CD4-positive, alpha-beta T cell (primary cell): Measurements from ENCODE around the gene DEFB121. TPM values are rescaled to one million over a fixed set of nuclear protein-coding genes. Genes with fewer than 3 reads are reported as not detected.

Experiments used
- ATAC-seq: fragments of 200-7000 bp; cut with Tn5 transposase; one replicate; pipeline ENCODE4 v1.10.0; 2022; ENCODE audit warnings: mild to moderate bottlenecking; ENCODE audit not compliant: poor library complexity
- CTCF ChIA-PET: fragments of 350-600 bp; sonication (Branson Sonifier 250); formaldehyde crosslinking; loops from one replicate; lab custom pipeline; 2021; ENCODE audit warnings: antibody characterized with exemption, inconsistent platforms; lab: Charles Lee
- POLR2A ChIA-PET: fragments of 350-600 bp; sonication (Branson Sonifier 250); formaldehyde crosslinking; loops from one replicate; lab custom pipeline; 2021; ENCODE audit warnings: antibody characterized with exemption, inconsistent platforms; lab: Charles Lee
- DNase-seq, 14 experiments: peaks; one replicate each; pipeline ENCODE4 v3.0.0-alpha.2; 2013 to 2020; ENCODE audit warnings: mixed read lengths in 2 of 14
- H3K27ac ChIP-seq, 2 donors: one replicate each; pipeline versions ENCODE4 v1.5.1 to v1.7.0; 2013; ENCODE audit warnings: low read length in 2 of 2, low read depth in 1 of 2, mild to moderate bottlenecking in 1 of 2
- H3K27me3 ChIP-seq, 2 experiments: 1 replicate in 1 of 2; 2 replicates in 1 of 2; pipeline versions ENCODE4 v1.6.1 to v1.7.0; 2013; ENCODE audit warnings: low read length in 2 of 2, control low read depth in 1 of 2, mild to moderate bottlenecking in 1 of 2, moderate library complexity in 1 of 2; ENCODE audit not compliant: insufficient read depth in 2 of 2, control insufficient read depth in 1 of 2
- H3K36me3 ChIP-seq: one replicate; pipeline ENCODE4 v1.6.1; 2013; ENCODE audit warnings: low read length, control low read depth; ENCODE audit not compliant: insufficient read depth
- H3K4me1 ChIP-seq: one replicate; pipeline ENCODE4 v1.6.1; 2013; ENCODE audit warnings: low read length, control low read depth; ENCODE audit not compliant: insufficient read depth
- H3K4me3 ChIP-seq: one replicate; pipeline ENCODE4 v1.5.1; 2013; ENCODE audit warnings: mild to moderate bottlenecking, low read length, moderate library complexity
- H3K9me3 ChIP-seq, 2 experiments: 1 replicate in 1 of 2; 2 replicates in 1 of 2; pipeline versions ENCODE4 v1.6.1 to v1.7.0; 2013; ENCODE audit warnings: low read length in 2 of 2, mild to moderate bottlenecking in 2 of 2, control low read depth in 1 of 2, moderate library complexity in 1 of 2; ENCODE audit not compliant: control insufficient read depth in 1 of 2, insufficient read depth in 1 of 2
- H3K27ac Mint-ChIP-seq: one replicate; pipeline ENCODE4 v1.8.0; 2020; ENCODE audit warnings: mixed read lengths
- H3K27me3 Mint-ChIP-seq: one replicate; pipeline ENCODE4 v1.8.0; 2021; ENCODE audit warnings: mixed read lengths
- H3K36me3 Mint-ChIP-seq: one replicate; pipeline ENCODE4 v1.8.0; 2021; ENCODE audit warnings: low read depth, mixed read lengths
- H3K4me1 Mint-ChIP-seq: one replicate; pipeline ENCODE4 v1.8.0; 2021; ENCODE audit warnings: low read depth, mixed read lengths
- H3K4me3 Mint-ChIP-seq: one replicate; pipeline ENCODE4 v1.8.0; 2020; ENCODE audit warnings: mild to moderate bottlenecking, mixed read lengths
- H3K9me3 Mint-ChIP-seq: one replicate; pipeline ENCODE4 v1.8.0; 2020; ENCODE audit warnings: mixed read lengths
- CTCF ChIP-seq: fragments of 200-600 bp; IDR thresholded peaks from one replicate; pipeline ENCODE4 v1.8.0; 2022; ENCODE audit warnings: antibody characterized with exemption, mild to moderate bottlenecking
- intact Hi-C, 2 experiments: fragments of 100-400 bp; cut with DNase I in 1 of 2; cut with micrococcal nuclease in 1 of 2; formaldehyde crosslinking; loops; one replicate each; pipeline versions ENCODE4 v1.15.1 to v1.9.0; 2023 to 2025; cut with DNase I, micrococcal nuclease
- total RNA-seq, 174 experiments: library from RNA in 2 of 174; stranded (reverse) in 2 of 174; gene quantifications; one replicate each; pipeline ENCODE4 v1.2.3 and lab custom pipeline; 2021 to 2026

DEFB121 gene
- total RNA-seq, 2 experiments from 2014 or later: not detected

- intact Hi-C loops: no loop called here
- no peaks in the 10 kb centered on the region for H3K9me3 Mint-ChIP-seq
- no peak overlapping the region for H3K4me3 Mint-ChIP-seq
- CTCF ChIA-PET: no interaction called here
- H3K27me3 Mint-ChIP-seq: peaks cover 29% of the 10 kb centered on the region
- ATAC-seq (no peak), DNase-seq (no peak)
- Histone ChIP-seq H3K27ac (no peak overlapping the region), H3K4me3 (no peak overlapping the region), H3K9me3 (no peaks in the 10 kb centered on the region), H3K27me3 (peaks cover 0 to 3% of the 10 kb centered on the region in 2 experiments), H3K4me1 (no peaks in the 10 kb centered on the region), H3K36me3 (no peaks in the 10 kb centered on the region)
- POLR2A ChIA-PET: no interaction called here
- no peak for TF ChIP-seq CTCF
- H3K27ac Mint-ChIP-seq: no peak overlapping the region
- no peaks in the 10 kb centered on the region for H3K4me1 Mint-ChIP-seq
- no peaks in the 10 kb centered on the region for H3K36me3 Mint-ChIP-seq
These were observed 12.3 kb upstream of the DEFB121 start for GRCh38 chr20:31418307-31418706.

- intact Hi-C loops: no loop called here
- TF ChIP-seq CTCF: no peak
- ATAC-seq (no peak), DNase-seq (no peak)
- Mint-ChIP-seq H3K27ac (no peak overlapping the region), H3K36me3 (no peaks in the 10 kb centered on the region), H3K4me1 (no peaks in the 10 kb centered on the region), H3K9me3 (no peaks in the 10 kb centered on the region), H3K27me3 (peaks cover 25% of the 10 kb centered on the region), H3K4me3 (no peak overlapping the region)
- ChIA-PET CTCF (no interaction called here), POLR2A (no interaction called here)
- Histone ChIP-seq H3K27me3 (peaks cover 0 to 3% of the 10 kb centered on the region in 2 experiments), H3K9me3 (no peaks in the 10 kb centered on the region), H3K27ac (no peak overlapping the region), H3K36me3 (no peaks in the 10 kb centered on the region), H3K4me3 (no peak overlapping the region), H3K4me1 (no peaks in the 10 kb centered on the region)
These were observed 9.6 kb upstream of the DEFB121 start for GRCh38 chr20:31415653-31416052.

- Mint-ChIP-seq H3K27ac (no peak overlapping the region), H3K27me3 (peaks cover 25% of the 10 kb centered on the region), H3K36me3 (no peaks in the 10 kb centered on the region), H3K4me1 (no peaks in the 10 kb centered on the region), H3K9me3 (no peaks in the 10 kb centered on the region), H3K4me3 (no peak overlapping the region)
- Histone ChIP-seq H3K4me1 (no peaks in the 10 kb centered on the region), H3K27me3 (peaks cover 0 to 3% of the 10 kb centered on the region in 2 experiments), H3K36me3 (no peaks in the 10 kb centered on the region), H3K27ac (no peak overlapping the region), H3K4me3 (no peak overlapping the region), H3K9me3 (no peaks in the 10 kb centered on the region)
- ATAC-seq: no peak
- CTCF ChIA-PET: no interaction called here
- DNase-seq: no peak
- POLR2A ChIA-PET: no interaction called here
- intact Hi-C loops: no loop called here
- no peak for TF ChIP-seq CTCF
These were observed 8.4 kb upstream of the DEFB121 start for GRCh38 chr20:31414381-31414780.
